ENCODE measurements around the gene ZNF436.

ZNF436 gene

DNA sequence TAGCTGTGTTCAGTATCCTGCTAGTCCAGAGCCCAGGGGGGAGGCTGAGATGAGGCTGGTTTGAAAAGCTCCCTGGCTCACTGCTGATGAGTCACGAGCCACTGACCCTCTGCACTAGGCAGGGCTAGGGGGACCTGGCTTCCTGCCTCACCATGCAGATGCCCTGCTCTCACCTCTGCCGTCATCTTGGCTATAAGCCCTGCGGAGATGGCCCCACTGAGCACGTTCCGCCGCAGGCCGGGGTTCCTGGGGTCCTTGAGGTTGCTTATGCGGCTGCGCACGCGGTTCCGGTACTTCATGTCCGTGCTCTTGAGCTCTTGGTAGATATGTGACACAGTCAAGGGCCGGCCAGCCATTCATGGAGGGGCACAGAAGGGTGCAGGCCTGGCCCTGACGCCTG, 24.1 kb upstream of the ZNF436 start:
- TF ChIP-seq, protein P1, sequence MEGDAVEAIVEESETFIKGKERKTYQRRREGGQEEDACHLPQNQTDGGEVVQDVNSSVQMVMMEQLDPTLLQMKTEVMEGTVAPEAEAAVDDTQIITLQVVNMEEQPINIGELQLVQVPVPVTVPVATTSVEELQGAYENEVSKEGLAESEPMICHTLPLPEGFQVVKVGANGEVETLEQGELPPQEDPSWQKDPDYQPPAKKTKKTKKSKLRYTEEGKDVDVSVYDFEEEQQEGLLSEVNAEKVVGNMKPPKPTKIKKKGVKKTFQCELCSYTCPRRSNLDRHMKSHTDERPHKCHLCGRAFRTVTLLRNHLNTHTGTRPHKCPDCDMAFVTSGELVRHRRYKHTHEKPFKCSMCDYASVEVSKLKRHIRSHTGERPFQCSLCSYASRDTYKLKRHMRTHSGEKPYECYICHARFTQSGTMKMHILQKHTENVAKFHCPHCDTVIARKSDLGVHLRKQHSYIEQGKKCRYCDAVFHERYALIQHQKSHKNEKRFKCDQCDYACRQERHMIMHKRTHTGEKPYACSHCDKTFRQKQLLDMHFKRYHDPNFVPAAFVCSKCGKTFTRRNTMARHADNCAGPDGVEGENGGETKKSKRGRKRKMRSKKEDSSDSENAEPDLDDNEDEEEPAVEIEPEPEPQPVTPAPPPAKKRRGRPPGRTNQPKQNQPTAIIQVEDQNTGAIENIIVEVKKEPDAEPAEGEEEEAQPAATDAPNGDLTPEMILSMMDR (IDR thresholded peaks at IDR 0.05; ENCODE audit: low read depth, low read length): no peak
- no peak overlapping the region for H3K4me3 ChIP-seq (ENCODE audit: low read depth, low read length)

- TF ChIP-seq, protein P1 (IDR thresholded peaks at IDR 0.05; ENCODE audit: low read depth, low read length): no peak
- no peak overlapping the region for H3K4me3 ChIP-seq (ENCODE audit: low read depth, low read length)
These were observed 22.7 kb upstream of the ZNF436 start for GRCh38 chr1:23392125-23392855.

DNA sequence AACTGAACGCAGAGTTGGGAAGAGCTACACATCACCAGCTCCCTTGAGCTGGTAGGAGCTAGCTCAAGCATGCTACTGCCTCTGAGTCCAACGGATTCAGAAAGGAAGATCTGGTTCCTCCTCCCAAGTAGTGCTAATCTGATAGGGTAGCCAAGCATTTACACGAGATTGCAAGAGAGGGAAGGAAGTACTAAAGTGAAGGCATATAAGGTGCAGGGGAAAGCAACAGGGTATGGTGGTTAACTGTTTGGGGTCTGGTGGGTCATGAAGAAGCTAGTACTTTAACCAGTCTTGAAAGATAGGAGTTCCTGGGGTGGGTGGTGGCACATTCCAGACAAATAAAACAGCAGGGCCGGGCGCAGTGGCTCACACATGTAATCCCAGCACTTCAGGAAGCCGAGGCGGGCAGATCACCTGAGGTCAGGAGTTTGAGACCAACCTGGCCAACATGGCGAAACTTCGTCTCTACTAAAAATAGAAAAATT, 20.2 kb upstream of the ZNF436 start:
- no peak overlapping the region for H3K4me3 ChIP-seq (ENCODE audit: low read depth, low read length)
- TF ChIP-seq, protein P1 (IDR thresholded peaks at IDR 0.05; ENCODE audit: low read depth, low read length): no peak

DNA sequence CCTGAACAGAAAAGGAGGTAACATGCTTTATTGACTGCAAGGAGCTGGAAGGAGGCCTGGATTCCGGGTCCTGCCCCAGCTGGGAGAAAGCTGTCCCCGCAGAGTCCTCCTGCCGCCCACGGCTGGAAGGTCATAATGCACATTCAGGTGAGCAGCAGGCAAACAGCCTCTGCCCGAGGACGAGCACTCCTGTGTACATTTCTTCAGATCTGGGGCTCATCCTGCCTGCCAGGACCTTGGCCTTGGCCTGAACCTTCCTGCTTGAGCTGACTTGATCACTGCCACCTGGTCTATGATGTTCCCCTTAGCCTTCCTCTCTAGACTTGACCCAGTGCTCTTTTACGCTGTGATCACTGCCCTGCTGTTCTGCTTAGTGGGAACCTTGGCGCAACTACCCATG, 17.9 kb upstream of the ZNF436 start:
- TF ChIP-seq, protein P1 (IDR thresholded peaks at IDR 0.05; ENCODE audit: low read depth, low read length): no peak

GRCh38 chr1:23385119-23385621, 15.5 kb upstream of the ZNF436 start:
- H3K4me3 ChIP-seq (ENCODE audit: low read depth, low read length): no peak overlapping the region
- TF ChIP-seq, protein P1 (IDR thresholded peaks at IDR 0.05; ENCODE audit: low read depth, low read length): no peak

More for the DNA sequence above, 17.9 kb upstream of the ZNF436 start:
- no peak overlapping the region for H3K4me3 ChIP-seq (ENCODE audit: low read depth, low read length)

DNA sequence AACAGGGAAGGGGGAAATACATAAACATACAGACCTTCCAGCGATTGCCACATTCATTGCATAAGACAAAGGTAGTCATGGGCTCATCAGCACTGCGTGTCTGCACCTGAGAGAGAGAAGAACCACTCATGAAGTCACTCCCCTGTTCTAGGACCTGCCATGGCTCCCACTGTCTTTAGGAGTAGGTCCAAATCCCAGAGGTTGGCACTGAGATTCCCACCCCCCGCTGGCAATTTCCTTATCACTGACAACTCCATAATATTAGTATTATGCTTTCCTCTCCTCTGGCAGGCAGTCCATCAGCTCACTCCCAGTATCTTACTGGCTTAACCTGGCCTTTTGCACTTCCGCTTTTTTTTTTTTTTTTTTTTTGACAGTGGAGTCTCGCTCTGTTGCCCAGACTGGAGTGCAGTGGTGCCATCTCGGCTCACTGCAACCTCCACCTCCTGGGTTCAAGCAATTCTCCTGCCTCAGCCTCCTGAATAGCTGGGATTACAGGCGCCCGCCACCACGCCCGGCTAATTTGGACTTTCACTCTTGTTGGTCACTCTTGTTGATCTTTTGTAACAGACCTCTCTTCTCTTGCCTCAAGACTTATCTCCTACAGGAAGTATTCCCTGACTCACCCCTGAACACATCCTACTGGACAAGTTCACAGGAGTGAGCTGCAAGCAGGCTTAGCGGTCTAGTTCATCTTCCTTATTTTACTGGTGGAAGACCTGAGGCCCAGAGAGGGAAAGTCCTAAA, 14.8 kb upstream of the ZNF436 start:
- no peak overlapping the region for H3K4me3 ChIP-seq (ENCODE audit: low read depth, low read length)
- TF ChIP-seq, protein P1 (IDR thresholded peaks at IDR 0.05; ENCODE audit: low read depth, low read length): no peak

Measured in WI38 (cell line).